ENCODE results near the gene NSMF.
"Not testable (repeated sequence)": the region's sequence is repeated elsewhere in the genome, so short reads cannot be mapped to it uniquely, and the experiment has no call there.

NSMF gene

GRCh38 chr9:137410236-137410890, 48.8 kb downstream of the NSMF start:
- ATAC-seq, DNase-seq: not testable (repeated sequence)

GRCh38 chr9:137409515-137409914, 49.6 kb downstream of the NSMF start:
- DNase-seq: no peak
- no peak for ATAC-seq

- ATAC-seq (no peak), DNase-seq (no peak)
Observed at GRCh38 chr9:137408651-137409405, 50.3 kb downstream of the NSMF start.

GRCh38 chr9:137407590-137408300, 51.4 kb downstream of the NSMF start:
- ATAC-seq (no peak), DNase-seq (no peak)

GRCh38 chr9:137406876-137407589, 52.1 kb downstream of the NSMF start:
- ATAC-seq (peak; percentile 86), DNase-seq (peak; percentile 71)

GRCh38 chr9:137406085-137406760, 52.9 kb downstream of the NSMF start:
- DNase-seq (no peak), ATAC-seq (no peak)

- DNase-seq: no peak
- no peak for ATAC-seq
Observed at GRCh38 chr9:137405677-137406081, 53.5 kb downstream of the NSMF start.

GRCh38 chr9:137404961-137405567, 54.1 kb downstream of the NSMF start:
- no peak for DNase-seq
- ATAC-seq: no peak

- ATAC-seq (no peak), DNase-seq (no peak)
Observed at GRCh38 chr9:137403269-137403668, 55.9 kb downstream of the NSMF start.

- DNase-seq (no peak), ATAC-seq (no peak)
Observed at GRCh38 chr9:137402746-137403145, 56.4 kb downstream of the NSMF start.

GRCh38 chr9:137398561-137399468, 60.3 kb downstream of the NSMF start:
- DNase-seq (no peak), ATAC-seq (no peak)

- ATAC-seq: peak; percentile 96
- DNase-seq: peak; percentile 50
Observed at GRCh38 chr9:137397675-137398423, 61.3 kb downstream of the NSMF start.
